CD4-positive, alpha-beta T cell treated with Interleukin-1 beta for 1 hour (primary cell): Measurements from ENCODE around the gene GUF1.
A peak's percentile ranks its signal among the peaks of the same experiment; 100 is the strongest.
"Not testable (repeated sequence)": the region's sequence is repeated elsewhere in the genome, so short reads cannot be mapped to it uniquely, and the experiment has no call there.

Source experiments
- DNase-seq, 2 donors: peaks; one replicate each; pipeline ENCODE4 v3.0.0-alpha.2; 2020 to 2022

Gene GUF1

GRCh38 chr4:44704673-44705072, 26.5 kb downstream of the GUF1 start:
- no peak for DNase-seq

DNA sequence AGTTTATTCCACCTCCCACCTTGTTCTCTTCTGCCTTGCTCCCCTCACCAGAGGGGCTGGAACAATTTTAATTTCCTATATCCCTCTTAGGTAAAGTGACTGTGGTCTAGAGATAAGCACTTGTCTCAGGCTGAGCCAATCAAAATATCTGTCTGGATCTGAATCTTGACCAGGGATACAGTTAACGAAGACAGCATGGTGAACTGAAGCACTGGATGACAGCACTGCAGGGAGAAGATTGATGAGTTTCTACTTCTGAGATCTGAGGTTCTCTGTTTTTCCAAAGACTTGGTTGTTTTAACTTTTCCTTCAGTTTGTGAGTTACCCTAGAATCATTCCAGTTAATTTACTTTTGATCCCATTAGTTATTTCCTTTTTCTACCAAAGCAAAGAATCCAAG, 34.9 kb downstream of the GUF1 start:
- DNase-seq, result no peak

GRCh38 chr4:44716597-44716996, 38.4 kb downstream of the GUF1 start:
- no peak for DNase-seq

GRCh38 chr4:44720371-44720770, 42.2 kb downstream of the GUF1 start:
- no peak for DNase-seq

GRCh38 chr4:44722001-44722400, 43.8 kb downstream of the GUF1 start:
- no peak for DNase-seq

DNA sequence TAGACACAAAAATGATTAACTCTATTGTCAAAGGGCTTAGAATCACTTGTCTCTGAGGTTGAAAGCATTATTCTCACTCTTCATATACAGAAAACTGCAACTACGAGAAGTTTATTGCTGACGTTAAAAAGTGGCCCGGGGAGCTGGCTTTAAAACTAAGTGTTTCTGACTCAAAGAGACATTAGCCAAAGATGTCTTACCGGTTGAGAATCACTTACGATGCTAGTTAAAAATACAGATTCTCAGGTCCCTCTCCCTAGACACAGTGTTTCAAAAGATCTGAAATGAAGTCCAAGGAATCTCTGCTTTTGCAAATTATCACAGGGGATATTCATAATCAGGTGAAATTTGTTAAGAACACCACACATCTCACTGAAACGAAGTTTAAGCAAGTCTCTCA, 46.9 kb downstream of the GUF1 start:
- no peak for DNase-seq

GRCh38 chr4:44725726-44726037, 47.5 kb downstream of the GUF1 start:
- DNase-seq, result no peak

DNA sequence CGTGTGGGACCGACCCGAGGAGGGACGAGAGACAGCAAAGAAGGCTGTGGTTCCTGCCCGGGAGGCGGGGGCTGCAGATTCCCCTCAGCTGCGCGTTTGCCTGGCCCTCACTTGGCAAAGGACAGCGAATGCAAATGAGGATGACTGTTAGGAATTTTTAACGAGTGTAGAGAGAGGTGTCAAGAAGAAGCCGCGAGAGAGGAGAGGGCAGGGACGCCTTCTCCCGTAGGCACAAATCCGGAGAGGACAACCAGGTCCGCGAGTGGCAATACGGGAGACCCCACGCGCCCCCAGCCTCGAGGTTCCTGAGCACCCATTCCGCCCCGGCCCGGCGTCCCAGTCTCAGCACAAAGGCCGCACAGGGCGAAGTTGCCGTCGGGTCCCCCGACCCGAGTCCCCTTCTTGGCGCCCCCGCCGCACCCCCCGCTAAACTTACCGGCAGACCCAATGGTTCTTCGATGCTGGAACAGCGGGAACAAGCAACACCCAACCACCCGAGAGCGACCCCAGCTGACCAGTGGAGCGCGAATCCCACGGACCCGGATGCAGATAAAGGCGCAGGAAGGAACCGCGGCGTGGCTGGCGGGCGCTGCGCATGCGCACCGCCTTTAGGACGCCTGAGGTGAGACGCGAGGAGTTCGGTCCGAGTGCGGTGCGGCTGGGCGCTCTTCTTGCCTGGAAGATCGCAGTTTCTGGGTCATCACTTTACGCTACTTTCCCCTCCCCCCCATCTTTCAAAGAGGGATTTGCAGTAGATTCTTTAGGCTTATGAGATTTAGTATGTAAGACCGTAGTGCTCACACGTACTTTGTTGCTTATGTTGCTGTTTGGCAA, 48.0 kb downstream of the GUF1 start, which contains the start of gene GNPDA2:
Gene GNPDA2 (minus strand): TSS at position 519 of the 834 bp plus-strand sequence. CDS start 4,349 bp downstream, outside the sequence.
- DNase-seq, result peak; percentile 84 to 85

DNA sequence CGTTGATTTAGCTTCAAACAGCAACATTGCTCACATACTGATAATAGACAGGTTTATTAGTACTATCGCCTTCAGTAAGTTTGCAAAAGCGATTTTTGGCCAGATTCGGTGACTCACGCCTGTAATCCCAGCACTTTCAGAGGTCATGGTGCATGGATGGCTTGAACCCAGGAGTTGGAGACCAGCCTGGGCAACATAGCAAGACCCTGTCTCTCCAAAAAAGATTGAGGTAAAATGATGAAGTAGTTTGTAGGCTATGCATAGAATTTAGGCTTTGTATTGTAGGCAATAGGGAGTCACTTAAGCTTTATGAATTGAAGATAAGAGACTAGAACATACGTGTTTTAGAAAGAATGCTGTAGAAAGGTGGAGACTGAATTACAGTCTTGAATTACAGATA, 49.3 kb downstream of the GUF1 start:
- no peak for DNase-seq

GRCh38 chr4:44728694-44729093, 50.5 kb downstream of the GUF1 start:
- not testable (repeated sequence) for DNase-seq

DNA sequence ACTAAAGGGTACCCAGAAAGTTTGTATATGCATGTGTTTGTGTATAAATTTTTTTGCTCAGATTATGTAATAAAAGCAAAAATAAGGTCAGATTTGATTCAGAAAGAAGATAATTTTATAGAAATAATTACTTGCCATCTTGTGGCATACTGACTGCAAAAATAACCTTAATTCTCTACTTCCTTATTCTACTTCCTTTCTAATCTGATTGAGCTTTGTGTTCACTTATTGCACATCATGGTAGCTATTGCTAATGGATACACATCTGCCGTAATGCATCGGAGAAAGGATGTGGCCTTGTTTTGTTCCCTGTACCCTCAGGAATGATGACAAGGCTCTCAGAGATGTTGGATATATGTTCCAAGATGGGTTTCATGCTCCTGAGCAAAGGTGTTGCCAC, 58.7 kb downstream of the GUF1 start:
- DNase-seq, result no peak

DNA sequence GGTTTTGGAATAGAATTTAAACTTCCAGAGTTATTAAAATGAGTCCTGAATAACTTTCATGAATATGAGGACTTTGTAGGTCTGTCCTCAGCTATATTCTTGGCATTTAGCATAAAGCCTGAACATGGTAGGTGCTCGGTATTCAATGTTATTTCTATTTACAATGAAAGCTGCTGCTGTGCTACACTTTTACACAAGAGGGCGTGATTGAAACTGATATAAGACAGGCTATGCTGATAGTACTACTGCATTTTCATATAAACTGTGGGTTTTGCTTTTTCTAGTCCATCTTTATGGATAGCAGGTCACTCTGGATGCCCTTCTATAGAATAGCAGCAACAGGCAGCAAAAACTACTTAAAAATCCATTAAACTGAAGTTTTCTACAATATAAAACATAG, 60.4 kb downstream of the GUF1 start:
- no peak for DNase-seq

DNA sequence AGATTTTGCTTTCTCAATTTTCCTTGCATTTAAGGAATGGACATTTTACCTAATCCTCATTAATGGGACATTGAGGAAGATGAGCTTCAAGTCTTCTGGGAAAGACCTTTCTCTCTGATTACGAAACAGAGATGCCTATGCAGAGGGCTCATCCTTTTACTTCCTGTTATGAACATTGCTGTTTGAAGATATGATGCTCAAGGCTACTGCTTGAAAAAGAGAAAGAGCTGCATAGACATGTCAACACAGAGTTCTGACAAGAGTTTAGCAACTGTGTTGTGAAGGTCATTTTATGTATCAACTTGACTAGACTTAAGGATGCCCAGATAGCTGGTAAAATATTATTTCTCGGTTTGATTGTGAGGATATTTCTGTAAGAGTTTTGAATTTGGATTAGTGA, 62.0 kb downstream of the GUF1 start:
- no peak for DNase-seq
